Suprapubic skin (tissue), 4 donors: ENCODE data around the gene HBE1. TPM values are rescaled to one million over a fixed set of nuclear protein-coding genes. Genes with fewer than 3 reads are reported as not detected.
"Not testable (repeated sequence)": the region's sequence is repeated elsewhere in the genome, so short reads cannot be mapped to it uniquely, and the experiment has no call there.

ENCODE experiments used
- DNase-seq, 2 donors: peaks; one replicate each; pipeline ENCODE4 v3.0.0-alpha.2; 2019; ENCODE audit warnings: low spot score in 2 of 2
- H3K27ac ChIP-seq: fragments of 200-600 bp; sonication (generic); one replicate; pipeline ENCODE4 v1.5.1; 2019
- H3K27me3 ChIP-seq: fragments of 200-600 bp; sonication (generic); one replicate; pipeline ENCODE4 v1.5.1; 2019
- H3K36me3 ChIP-seq: fragments of 200-600 bp; sonication (generic); one replicate; pipeline ENCODE4 v1.5.1; 2019
- H3K4me1 ChIP-seq: fragments of 200-600 bp; sonication (generic); one replicate; pipeline ENCODE4 v1.5.1; 2019
- H3K4me3 ChIP-seq: fragments of 200-600 bp; sonication (generic); one replicate; pipeline ENCODE4 v1.5.1; 2019; ENCODE audit warnings: mild to moderate bottlenecking
- H3K9me3 ChIP-seq: fragments of 200-600 bp; sonication (generic); one replicate; pipeline ENCODE4 v1.5.1; 2019
- CTCF ChIP-seq, 2 donors: fragments of 200-600 bp in 1 of 2; fragments of 450-650 bp in 1 of 2; sonication (generic) in 1 of 2; IDR thresholded peaks; one replicate each; pipeline ENCODE4 v1.5.1; 2016 to 2019; ENCODE audit warnings: antibody characterized with exemption in 2 of 2, mild to moderate bottlenecking in 1 of 2, moderate library complexity in 1 of 2
- EP300 ChIP-seq: sonication (generic); formaldehyde crosslinking; IDR thresholded peaks from one replicate; pipeline ENCODE4 v1.6.1; 2017; ENCODE audit warnings: antibody characterized with exemption
- POLR2A ChIP-seq, 2 donors: fragments of 450-650 bp; IDR thresholded peaks; one replicate each; pipeline ENCODE4 v1.6.1; 2017; ENCODE audit warnings: antibody characterized with exemption in 2 of 2, mild to moderate bottlenecking in 2 of 2, moderate library complexity in 2 of 2
- POLR2AphosphoS5 ChIP-seq, 3 donors: sonication (generic); formaldehyde crosslinking; IDR thresholded peaks; one replicate each; pipeline ENCODE4 v1.6.1; 2017; ENCODE audit warnings: antibody characterized with exemption in 3 of 3
- WGBS: methylation state at CpG from one replicate; pipeline ENCODE4 v1.1.5; 2018; 5-methylcytosine and 5-hydroxymethylcytosine counted together
- total RNA-seq, 4 donors: library from RNA; depleted of rRNA; stranded (reverse); fragments of >200 nt; gene quantifications; one replicate each; pipeline ENCODE4 v1.1.0, GENCODE V29; 2016

Gene HBE1
- total RNA-seq, 4 donors from 2014 or later = 1.9 TPM; not detected in 3

GRCh38 chr11:5297721-5298323 lies 28.1 kb upstream of the HBE1 start:
- Histone ChIP-seq H3K27me3 (no peaks in the 10 kb centered on the region), H3K27ac (no peak overlapping the region), H3K9me3 (no peaks in the 10 kb centered on the region), H3K4me1 (no peaks in the 10 kb centered on the region), H3K36me3 (no peaks in the 10 kb centered on the region), H3K4me3 (no peak overlapping the region)
- TF ChIP-seq POLR2AphosphoS5 (IDR thresholded peaks at IDR 0.05) (no peak), POLR2A (IDR thresholded peaks at IDR 0.05) (no peak), EP300 (no peak), CTCF (IDR thresholded peaks at IDR 0.05) (no peak)
- no peak for DNase-seq
- WGBS = 55% methylated on average over 4 of the region's 4 CpGs

- not testable (repeated sequence) for H3K27ac ChIP-seq, H3K4me1 ChIP-seq, DNase-seq, H3K27me3 ChIP-seq, H3K9me3 ChIP-seq, H3K4me3 ChIP-seq, H3K36me3 ChIP-seq
- 95% methylated on average over 11 of the region's 41 CpGs for WGBS
Observed at GRCh38 chr11:5294342-5294995, 24.7 kb upstream of the HBE1 start.

- H3K36me3 ChIP-seq = no peaks in the 10 kb centered on the region
- WGBS = 94% methylated on average over 8 of the region's 8 CpGs
- no peak overlapping the region for H3K4me3 ChIP-seq
- no peak overlapping the region for H3K27ac ChIP-seq
- no peaks in the 10 kb centered on the region for H3K4me1 ChIP-seq
- H3K27me3 ChIP-seq = no peaks in the 10 kb centered on the region
- H3K9me3 ChIP-seq = no peaks in the 10 kb centered on the region
- no peak for DNase-seq
- TF ChIP-seq EP300 (no peak), POLR2AphosphoS5 (IDR thresholded peaks at IDR 0.05) (no peak)
Observed at GRCh38 chr11:5293028-5293427, 23.3 kb upstream of the HBE1 start.

- TF ChIP-seq CTCF (IDR thresholded peaks at IDR 0.05) (peak in 1 of 2 donors; percentile 21), POLR2AphosphoS5 (IDR thresholded peaks at IDR 0.05) (no peak), EP300 (no peak), POLR2A (IDR thresholded peaks at IDR 0.05) (no peak)
- no peak for DNase-seq
- Histone ChIP-seq H3K27ac (no peak overlapping the region), H3K4me3 (no peak overlapping the region), H3K27me3 (no peaks in the 10 kb centered on the region), H3K4me1 (no peaks in the 10 kb centered on the region), H3K36me3 (no peaks in the 10 kb centered on the region), H3K9me3 (no peaks in the 10 kb centered on the region)
- WGBS = 87% methylated on average over 1 of the region's 1 CpG
Observed at GRCh38 chr11:5291207-5291838, 21.6 kb upstream of the HBE1 start.

GRCh38 chr11:5290106-5290505 lies 20.4 kb upstream of the HBE1 start:
- WGBS = 94% methylated on average over 1 of the region's 1 CpG
- H3K9me3 ChIP-seq = no peaks in the 10 kb centered on the region
- TF ChIP-seq POLR2AphosphoS5 (IDR thresholded peaks at IDR 0.05) (no peak), POLR2A (IDR thresholded peaks at IDR 0.05) (no peak), CTCF (IDR thresholded peaks at IDR 0.05) (no peak), EP300 (no peak)
- no peaks in the 10 kb centered on the region for H3K4me1 ChIP-seq
- no peaks in the 10 kb centered on the region for H3K27me3 ChIP-seq
- H3K36me3 ChIP-seq = no peaks in the 10 kb centered on the region
- H3K4me3 ChIP-seq = no peak overlapping the region
- H3K27ac ChIP-seq = no peak overlapping the region
- DNase-seq = no peak

- H3K27me3 ChIP-seq = no peaks in the 10 kb centered on the region
- TF ChIP-seq POLR2A (IDR thresholded peaks at IDR 0.05) (no peak), CTCF (IDR thresholded peaks at IDR 0.05) (no peak), EP300 (no peak), POLR2AphosphoS5 (IDR thresholded peaks at IDR 0.05) (no peak)
- DNase-seq = no peak
Observed at GRCh38 chr11:5289696-5290095, 20.0 kb upstream of the HBE1 start.

More at GRCh38 chr11:5289696-5290095, 20.0 kb upstream of the HBE1 start:
- no peaks in the 10 kb centered on the region for H3K4me1 ChIP-seq
- H3K4me3 ChIP-seq = no peak overlapping the region
- H3K36me3 ChIP-seq = no peaks in the 10 kb centered on the region
- no peak overlapping the region for H3K27ac ChIP-seq
- H3K9me3 ChIP-seq = no peaks in the 10 kb centered on the region
